HG03135 (cell line): ENCODE results near the gene FLVCR2.

ENCODE experiments used
- ATAC-seq: cut with Tn5 transposase; IDR thresholded peaks from one replicate; pipeline ENCODE4 v1.9.1; 2021; ENCODE audit warnings: mild to moderate bottlenecking, moderate library complexity; ENCODE audit not compliant: unreplicated experiment

Gene FLVCR2

GRCh38 chr14:75626396-75626795, 48.0 kb downstream of the FLVCR2 start:
- ATAC-seq = no peak

- ATAC-seq = no peak
Observed at GRCh38 chr14:75626863-75627262, 48.4 kb downstream of the FLVCR2 start.

- no peak for ATAC-seq
Observed at GRCh38 chr14:75627406-75627805, 49.0 kb downstream of the FLVCR2 start.

- no peak for ATAC-seq
Observed at GRCh38 chr14:75628816-75629215, 50.4 kb downstream of the FLVCR2 start.

GRCh38 chr14:75630695-75631452, 52.5 kb downstream of the FLVCR2 start:
- no peak for ATAC-seq

GRCh38 chr14:75631453-75631831, 53.0 kb downstream of the FLVCR2 start:
- ATAC-seq = no peak

- ATAC-seq = no peak
Observed at GRCh38 chr14:75634848-75635247, 56.4 kb downstream of the FLVCR2 start.

GRCh38 chr14:75636100-75636692, 57.8 kb downstream of the FLVCR2 start:
- ATAC-seq = no peak

GRCh38 chr14:75640876-75641275, 62.5 kb downstream of the FLVCR2 start:
- ATAC-seq = no peak

- ATAC-seq = no peak
Observed at GRCh38 chr14:75643985-75644384, 65.6 kb downstream of the FLVCR2 start.

GRCh38 chr14:75645056-75645455, 66.6 kb downstream of the FLVCR2 start:
- ATAC-seq = no peak

GRCh38 chr14:75646762-75647161, 68.3 kb downstream of the FLVCR2 start:
- ATAC-seq = no peak

- ATAC-seq = no peak
Observed at GRCh38 chr14:75647640-75648039, 69.2 kb downstream of the FLVCR2 start.

- no peak for ATAC-seq
Observed at GRCh38 chr14:75648066-75648838, 69.8 kb downstream of the FLVCR2 start.

- ATAC-seq = no peak
Observed at GRCh38 chr14:75649337-75649736, 70.9 kb downstream of the FLVCR2 start.

- no peak for ATAC-seq
Observed at GRCh38 chr14:75649773-75650172, 71.4 kb downstream of the FLVCR2 start.

GRCh38 chr14:75650253-75651058, 72.0 kb downstream of the FLVCR2 start:
- ATAC-seq = no peak

GRCh38 chr14:75653563-75653962, 75.1 kb downstream of the FLVCR2 start:
- ATAC-seq = no peak

GRCh38 chr14:75654127-75654732, 75.8 kb downstream of the FLVCR2 start:
- ATAC-seq = peak; percentile 74

GRCh38 chr14:75655235-75655634, 76.8 kb downstream of the FLVCR2 start:
- ATAC-seq = no peak

GRCh38 chr14:75657331-75657730, 78.9 kb downstream of the FLVCR2 start:
- ATAC-seq = no peak
